Panc1 (cell line): Measurements from ENCODE around the gene OR4S1.

Experiments
- REST ChIP-seq, 2 experiments: IDR thresholded peaks; 2 replicates each; pipeline ENCODE4 v1.6.1; 2011 to 2012; ENCODE audit warnings: low read depth in 2 of 2, control low read depth in 1 of 2, low read length in 1 of 2, mild to moderate bottlenecking in 1 of 2, moderate library complexity in 1 of 2; ENCODE audit not compliant: insufficient read depth in 1 of 2
- TF ChIP-seq, protein P1 (sequence below): fragments of 450-650 bp; IDR thresholded peaks from 2 replicates; pipeline ENCODE4 v1.5.1; 2017; ENCODE audit warnings: mild to moderate bottlenecking

- TF ChIP-seq, protein P1, sequence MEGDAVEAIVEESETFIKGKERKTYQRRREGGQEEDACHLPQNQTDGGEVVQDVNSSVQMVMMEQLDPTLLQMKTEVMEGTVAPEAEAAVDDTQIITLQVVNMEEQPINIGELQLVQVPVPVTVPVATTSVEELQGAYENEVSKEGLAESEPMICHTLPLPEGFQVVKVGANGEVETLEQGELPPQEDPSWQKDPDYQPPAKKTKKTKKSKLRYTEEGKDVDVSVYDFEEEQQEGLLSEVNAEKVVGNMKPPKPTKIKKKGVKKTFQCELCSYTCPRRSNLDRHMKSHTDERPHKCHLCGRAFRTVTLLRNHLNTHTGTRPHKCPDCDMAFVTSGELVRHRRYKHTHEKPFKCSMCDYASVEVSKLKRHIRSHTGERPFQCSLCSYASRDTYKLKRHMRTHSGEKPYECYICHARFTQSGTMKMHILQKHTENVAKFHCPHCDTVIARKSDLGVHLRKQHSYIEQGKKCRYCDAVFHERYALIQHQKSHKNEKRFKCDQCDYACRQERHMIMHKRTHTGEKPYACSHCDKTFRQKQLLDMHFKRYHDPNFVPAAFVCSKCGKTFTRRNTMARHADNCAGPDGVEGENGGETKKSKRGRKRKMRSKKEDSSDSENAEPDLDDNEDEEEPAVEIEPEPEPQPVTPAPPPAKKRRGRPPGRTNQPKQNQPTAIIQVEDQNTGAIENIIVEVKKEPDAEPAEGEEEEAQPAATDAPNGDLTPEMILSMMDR = no peak
- TF ChIP-seq REST (IDR thresholded peaks at IDR 0.05; ENCODE audit: insufficient read depth in 1 of 2, low read depth in 2 of 2, low read length in 1 of 2) = no peak
These were observed 33.4 kb upstream of the OR4S1 start for GRCh38 chr11:48272606-48273005.
